Smooth muscle cell (in vitro differentiated cells): Measurements from ENCODE around the gene RDX. TPM values are rescaled to one million over a fixed set of nuclear protein-coding genes. Genes with fewer than 3 reads are reported as not detected.

Source experiments
- DNase-seq: peaks from one replicate; lab custom pipeline; 2025; ENCODE audit not compliant: unreplicated experiment; lab: John Stamatoyannopoulos, UW
- H2AFZ ChIP-seq: fragments of 200-600 bp; sonication (generic); 2 replicates; pipeline ENCODE4 v1.6.0; 2016; ENCODE audit warnings: antibody characterized with exemption, low read depth, mild to moderate bottlenecking
- H3F3A ChIP-seq: fragments of 200-600 bp; sonication (generic); 2 replicates; pipeline ENCODE4 v1.6.0; 2017; ENCODE audit warnings: antibody characterized with exemption, low read depth
- H3K27ac ChIP-seq: fragments of 200-600 bp; sonication (generic); 2 replicates; pipeline ENCODE4 v1.5.1; 2016; ENCODE audit warnings: low read depth, mild to moderate bottlenecking
- H3K27me3 ChIP-seq: fragments of 200-600 bp; sonication (generic); 2 replicates; pipeline ENCODE4 v1.6.1; 2016; ENCODE audit warnings: low read depth, mild to moderate bottlenecking
- H3K36me3 ChIP-seq: fragments of 200-600 bp; sonication (generic); 2 replicates; pipeline ENCODE4 v1.5.1; 2016; ENCODE audit warnings: low read depth
- H3K4me1 ChIP-seq: fragments of 200-600 bp; sonication (generic); 2 replicates; pipeline ENCODE4 v1.5.1; 2016; ENCODE audit warnings: low read depth
- H3K4me2 ChIP-seq: fragments of 200-600 bp; sonication (generic); 2 replicates; pipeline ENCODE4 v1.6.0; 2016; ENCODE audit warnings: mild to moderate bottlenecking
- H3K4me3 ChIP-seq: fragments of 200-600 bp; sonication (generic); 2 replicates; pipeline ENCODE4 v1.5.1; 2016; ENCODE audit warnings: mild to moderate bottlenecking
- H3K79me2 ChIP-seq: fragments of 200-600 bp; sonication (generic); 2 replicates; pipeline ENCODE4 v1.6.0; 2016; ENCODE audit warnings: low read depth, mild to moderate bottlenecking
- H3K9ac ChIP-seq: fragments of 200-600 bp; sonication (generic); 2 replicates; pipeline ENCODE4 v1.6.0; 2016; ENCODE audit warnings: low read depth
- H3K9me3 ChIP-seq: fragments of 200-600 bp; sonication (generic); replicated peaks from 2 replicates; pipeline ENCODE4 v1.5.1; 2016; ENCODE audit warnings: low read depth
- H4K20me1 ChIP-seq: fragments of 200-600 bp; sonication (generic); 2 replicates; pipeline ENCODE4 v1.6.0; 2016; ENCODE audit warnings: low read depth
- CTCF ChIP-seq: fragments of 200-600 bp; sonication (generic); IDR thresholded peaks from 2 replicates; pipeline ENCODE4 v1.5.1; 2017; ENCODE audit warnings: borderline replicate concordance, mild to moderate bottlenecking, antibody characterized with exemption; ENCODE audit not compliant: insufficient read depth, poor library complexity, severe bottlenecking
- WGBS: methylation state at CpG from one replicate; pipeline ENCODE4 v1.1.7; 2016; ENCODE audit warnings: low lambda C conversion rate; 5-methylcytosine and 5-hydroxymethylcytosine counted together
- polyA plus RNA-seq: library from polyadenylated mRNA; unstranded; fragments of >200 nt; fragmentation: Nextera tagmentation; extraction: Ambion mirVana; gene quantifications from 2 replicates; pipeline ENCODE4 v1.2.1, GENCODE V29; 2016
- total RNA-seq: library from RNA; depleted of rRNA; stranded (reverse); fragments of >200 nt; gene quantifications from 2 replicates; pipeline ENCODE4 v1.2.3, GENCODE V29; 2014

Gene RDX
- total and polyA plus RNA-seq, 2 experiments from 2014 or later, result 137 to 165 TPM

DNA sequence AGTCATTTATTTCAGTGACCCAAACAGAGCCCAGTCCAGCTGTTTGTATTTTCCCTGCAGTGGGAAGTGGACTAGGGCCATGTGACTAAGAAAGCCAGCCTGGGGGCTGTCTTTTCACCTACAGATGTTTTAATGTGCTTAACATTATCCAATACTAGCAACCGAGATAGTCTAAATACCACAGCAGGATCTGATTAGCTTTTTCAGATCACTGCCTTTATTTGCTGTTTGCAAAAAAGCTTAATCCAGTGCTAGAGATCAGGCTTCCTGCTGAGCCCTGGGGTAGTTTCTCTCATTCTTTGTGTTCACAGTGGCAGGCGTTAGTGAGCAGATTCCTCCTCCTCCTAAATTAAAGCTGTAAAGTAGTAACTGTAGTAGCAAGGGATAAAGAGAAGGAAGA, 168.3 kb downstream of the RDX start:
- H3K9ac ChIP-seq, result no peak overlapping the region
- H3F3A ChIP-seq, result peaks cover 12% of the 10 kb centered on the region
- H3K4me1 ChIP-seq, result peaks cover 54% of the 10 kb centered on the region
- H3K4me2 ChIP-seq, result peak overlapping the region; percentile 69
- H3K27me3 ChIP-seq, result no peaks in the 10 kb centered on the region
- H3K9me3 ChIP-seq, result no peaks in the 10 kb centered on the region
- WGBS, result 0% methylated on average over 2 of the region's 2 CpGs
- H2AFZ ChIP-seq, result no peak overlapping the region
- TF ChIP-seq CTCF, result no peak
- H4K20me1 ChIP-seq, result no peaks in the 10 kb centered on the region
- H3K27ac ChIP-seq, result peak overlapping the region; percentile 50
- no peak for DNase-seq
- no peaks in the 10 kb centered on the region for H3K36me3 ChIP-seq
- H3K79me2 ChIP-seq, result peaks cover 33% of the 10 kb centered on the region
- H3K4me3 ChIP-seq, result no peak overlapping the region

GRCh38 chr11:110126936-110127335, 169.5 kb downstream of the RDX start:
- DNase-seq, result no peak
- H3K27me3 ChIP-seq, result no peaks in the 10 kb centered on the region
- TF ChIP-seq CTCF, result no peak
- H3K4me2 ChIP-seq, result peak overlapping the region; percentile 69
- peak overlapping the region; percentile 50 for H3K27ac ChIP-seq
- 29% methylated on average over 4 of the region's 4 CpGs for WGBS
- peaks cover 54% of the 10 kb centered on the region for H3K4me1 ChIP-seq
- no peak overlapping the region for H2AFZ ChIP-seq
- peaks cover 21% of the 10 kb centered on the region for H3K79me2 ChIP-seq
- H3K36me3 ChIP-seq, result no peaks in the 10 kb centered on the region
- no peaks in the 10 kb centered on the region for H4K20me1 ChIP-seq
- no peaks in the 10 kb centered on the region for H3K9me3 ChIP-seq
- no peak overlapping the region for H3K9ac ChIP-seq
- H3K4me3 ChIP-seq, result no peak overlapping the region
- peaks cover 12% of the 10 kb centered on the region for H3F3A ChIP-seq

DNA sequence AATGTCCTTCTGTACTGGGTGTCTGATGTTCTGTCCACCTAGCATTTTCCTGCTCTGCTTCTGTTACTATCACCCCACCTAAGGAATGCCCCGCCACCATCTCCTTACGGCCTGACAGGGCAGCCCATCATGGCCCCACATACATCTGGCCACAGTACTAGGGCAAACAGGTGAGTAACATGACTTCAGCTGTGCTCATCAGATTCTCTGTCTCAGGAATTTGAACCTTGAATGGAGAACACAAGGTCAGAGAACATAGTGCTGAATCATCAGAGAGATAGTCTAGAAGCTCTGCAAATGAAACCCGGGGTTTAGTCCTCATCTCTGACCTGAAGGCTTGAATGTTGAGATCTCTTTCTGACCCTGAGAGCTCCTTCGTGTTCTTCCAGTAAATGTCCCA, 170.8 kb downstream of the RDX start:
- DNase-seq, result no peak
- no peaks in the 10 kb centered on the region for H3K36me3 ChIP-seq
- H3K27ac ChIP-seq, result peak overlapping the region; percentile 1
- no peaks in the 10 kb centered on the region for H3K27me3 ChIP-seq
- H3K9me3 ChIP-seq, result no peaks in the 10 kb centered on the region
- 83% methylated on average over 4 of the region's 4 CpGs for WGBS
- no peak overlapping the region for H3K9ac ChIP-seq
- H3K4me2 ChIP-seq, result no peak overlapping the region
- peaks cover 49% of the 10 kb centered on the region for H3K4me1 ChIP-seq
- no peak for TF ChIP-seq CTCF
- H4K20me1 ChIP-seq, result no peaks in the 10 kb centered on the region
- peaks cover 12% of the 10 kb centered on the region for H3F3A ChIP-seq
- H3K4me3 ChIP-seq, result no peak overlapping the region
- H3K79me2 ChIP-seq, result peaks cover 21% of the 10 kb centered on the region
- no peak overlapping the region for H2AFZ ChIP-seq

Other genes starting within 250 kb of the RDX start
- 10.5 and 10.6 TPM in 2 replicates for gene ZC3H12C, start 203.2 kb downstream of the RDX start, total RNA-seq
- gene ZC3H12C, start 203.2 kb downstream of the RDX start, polyA plus RNA-seq, result 1.6 and 1.9 TPM in 2 replicates
- gene FDX1, start 133.3 kb upstream of the RDX start, total RNA-seq, result 6.7 and 7.0 TPM in 2 replicates
- gene FDX1, start 133.3 kb upstream of the RDX start, polyA plus RNA-seq, result 8.5 and 10.0 TPM in 2 replicates